ENCODE results near the gene FDX2. TPM values are rescaled to one million over a fixed set of nuclear protein-coding genes. Genes with fewer than 3 reads are reported as not detected.

Gene FDX2
- total and polyA plus RNA-seq, 2 donors (not counting 3 experiments of a cell fraction or from before 2014, with no cell fraction given) = 20.5 to 59.8 TPM

DNA sequence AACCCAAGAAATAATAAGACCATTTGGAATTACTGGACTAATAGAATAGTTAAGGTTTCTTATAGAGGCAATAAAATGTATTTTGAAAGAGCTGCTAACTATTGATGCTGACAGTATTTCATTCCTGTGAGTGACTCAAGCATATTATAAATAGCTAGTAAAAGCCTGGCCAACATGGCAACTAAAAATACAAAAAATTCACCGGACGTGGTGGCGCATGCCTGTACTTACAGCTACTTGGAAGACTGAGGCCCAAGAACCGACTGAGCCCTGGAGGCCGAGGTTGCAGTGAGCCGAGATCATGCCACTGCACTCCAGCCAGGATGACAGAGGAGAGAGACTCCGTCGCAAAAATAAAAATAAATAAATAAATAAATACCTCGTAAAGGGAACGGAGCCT is 29.0 kb upstream of the FDX2 start:
- CTCF ChIA-PET = interaction anchor here (1.6 to 2.5 kb wide), 3 partner anchors 10 to 86 kb away, joined by 6 to 9 read pairs (median 8); no protein-coding TSS in a partner anchor
- Histone ChIP-seq H3K4me2 (ENCODE audit: insufficient read depth, low read length) (no peak overlapping the region), H3K9ac (replicated peaks; ENCODE audit: extremely low read depth, insufficient read depth, low read length) (no peak overlapping the region), H3K4me3 (replicated peaks in 1 of 3; ENCODE audit: insufficient read depth in 1 of 3, low read depth in 1 of 3, low read length in 3 of 3) (no peak overlapping the region), H3K79me2 (ENCODE audit: control insufficient read depth, insufficient read depth, low read length) (no peaks in the 10 kb centered on the region), H3K27ac (ENCODE audit: insufficient read depth, low read depth, low read length) (no peak overlapping the region), H2AFZ (ENCODE audit: low read depth, low read length) (no peak overlapping the region), H3K36me3 (ENCODE audit: control insufficient read depth in 2 of 2, extremely low read depth in 1 of 2, insufficient read depth in 2 of 2, low read length in 2 of 2) (no peaks in the 10 kb centered on the region), H3K27me3 (ENCODE audit: control insufficient read depth in 2 of 2, insufficient read depth in 2 of 2, low read length in 2 of 2) (no peaks in the 10 kb centered on the region), H4K20me1 (replicated peaks; ENCODE audit: control insufficient read depth, extremely low read depth, insufficient read depth, low read length) (no peaks in the 10 kb centered on the region), H3K9me3 (replicated peaks; ENCODE audit: control insufficient read depth, insufficient read depth, low read length) (no peaks in the 10 kb centered on the region), H3K9me1 (replicated peaks; ENCODE audit: control insufficient read depth, extremely low read depth, insufficient read depth, low read length) (no peaks in the 10 kb centered on the region), H3K4me1 (ENCODE audit: control insufficient read depth, extremely low read depth, insufficient read depth, low read length) (no peaks in the 10 kb centered on the region)
- no TSS peak for BruUV-seq (replicated peaks)
- intact Hi-C loops (cut with micrococcal nuclease) = no loop called here
- POLR2A ChIA-PET = no interaction called here
- DNase-seq (ENCODE audit: low read depth, low spot score) (no peak), FAIRE-seq (no peak)
- dilution Hi-C loops (cut with MboI; ENCODE audit: extremely low pct_ligation_motif_present, low sequenced_read_pairs) = no loop called here
- TF ChIP-seq POLR2AphosphoS5 (IDR thresholded peaks at IDR 0.05; ENCODE audit: insufficient read depth, low read depth, low read length) (no peak), GATA2 (IDR thresholded peaks at IDR 0.05; ENCODE audit: insufficient read depth, insufficient read length, low read depth, low read length) (no peak), POLR2A (IDR thresholded peaks at IDR 0.05; ENCODE audit: low read depth, low read length) (no peak), FOS (IDR thresholded peaks at IDR 0.05; ENCODE audit: borderline replicate concordance, insufficient read depth, low read length) (no peak), JUN (IDR thresholded peaks at IDR 0.05; ENCODE audit: borderline replicate concordance, insufficient read depth, insufficient read length, low read depth) (no peak), MYC (IDR thresholded peaks at IDR 0.05; ENCODE audit: low read depth, low read length) (no peak), EZH2 (IDR thresholded peaks at IDR 0.05; ENCODE audit: borderline replicate concordance, low read depth, low read length, severe bottlenecking) (no peak)
- TF ChIP-seq, protein P1, sequence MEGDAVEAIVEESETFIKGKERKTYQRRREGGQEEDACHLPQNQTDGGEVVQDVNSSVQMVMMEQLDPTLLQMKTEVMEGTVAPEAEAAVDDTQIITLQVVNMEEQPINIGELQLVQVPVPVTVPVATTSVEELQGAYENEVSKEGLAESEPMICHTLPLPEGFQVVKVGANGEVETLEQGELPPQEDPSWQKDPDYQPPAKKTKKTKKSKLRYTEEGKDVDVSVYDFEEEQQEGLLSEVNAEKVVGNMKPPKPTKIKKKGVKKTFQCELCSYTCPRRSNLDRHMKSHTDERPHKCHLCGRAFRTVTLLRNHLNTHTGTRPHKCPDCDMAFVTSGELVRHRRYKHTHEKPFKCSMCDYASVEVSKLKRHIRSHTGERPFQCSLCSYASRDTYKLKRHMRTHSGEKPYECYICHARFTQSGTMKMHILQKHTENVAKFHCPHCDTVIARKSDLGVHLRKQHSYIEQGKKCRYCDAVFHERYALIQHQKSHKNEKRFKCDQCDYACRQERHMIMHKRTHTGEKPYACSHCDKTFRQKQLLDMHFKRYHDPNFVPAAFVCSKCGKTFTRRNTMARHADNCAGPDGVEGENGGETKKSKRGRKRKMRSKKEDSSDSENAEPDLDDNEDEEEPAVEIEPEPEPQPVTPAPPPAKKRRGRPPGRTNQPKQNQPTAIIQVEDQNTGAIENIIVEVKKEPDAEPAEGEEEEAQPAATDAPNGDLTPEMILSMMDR (IDR thresholded peaks at IDR 0.05; ENCODE audit: extremely low read depth in 1 of 2, insufficient read depth in 1 of 2, low read depth in 1 of 2, low read length in 2 of 2) = no peak
- TF ChIP-seq, protein P2, sequence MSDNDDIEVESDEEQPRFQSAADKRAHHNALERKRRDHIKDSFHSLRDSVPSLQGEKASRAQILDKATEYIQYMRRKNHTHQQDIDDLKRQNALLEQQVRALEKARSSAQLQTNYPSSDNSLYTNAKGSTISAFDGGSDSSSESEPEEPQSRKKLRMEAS (IDR thresholded peaks at IDR 0.05; ENCODE audit: insufficient read depth, insufficient read length) = no peak
